ENCODE measurements around the gene SENP2.
"Not testable (repeated sequence)": the region's sequence is repeated elsewhere in the genome, so short reads cannot be mapped to it uniquely, and the experiment has no call there.

SENP2 gene

GRCh38 chr3:185585859-185586685 is at the start of gene SENP2:
TSS of gene SENP2 (plus strand) at chr3:185586295. CDS start at chr3:185586414, 119 bp downstream.
- peak; percentile 95 for DNase-seq (ENCODE audit: low spot score)

DNA sequence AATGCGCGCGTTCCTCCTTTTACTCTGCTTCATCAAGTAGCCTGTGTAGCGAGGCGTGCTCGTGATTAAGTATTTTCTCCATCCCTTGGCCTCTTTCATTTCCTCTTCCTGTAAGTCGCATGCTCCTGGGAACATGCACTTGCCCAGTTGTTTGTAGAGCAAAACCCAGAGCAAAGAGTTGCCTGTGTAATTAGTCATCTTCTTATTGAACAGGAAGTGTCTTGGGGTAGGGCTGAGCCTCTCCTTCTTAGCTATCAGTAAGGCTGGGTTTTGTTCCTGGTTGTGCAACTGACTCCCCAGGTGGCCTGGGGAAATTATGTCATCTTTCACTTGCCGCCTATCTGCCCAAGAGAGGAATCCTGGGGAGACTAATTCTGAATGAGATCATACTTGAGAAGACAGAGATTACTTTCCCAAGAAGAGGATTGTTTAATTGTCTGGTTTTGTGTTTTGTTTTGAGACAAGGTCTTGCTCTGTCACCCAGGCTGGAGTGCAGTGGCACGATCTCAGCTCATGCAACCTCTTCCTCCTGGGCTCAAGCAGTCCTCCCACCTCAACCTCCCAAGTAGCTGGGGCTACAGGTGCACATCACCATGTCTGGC is 48.6 kb upstream of the SENP2 start:
- peak; percentile 42 for DNase-seq (ENCODE audit: low spot score)

DNA sequence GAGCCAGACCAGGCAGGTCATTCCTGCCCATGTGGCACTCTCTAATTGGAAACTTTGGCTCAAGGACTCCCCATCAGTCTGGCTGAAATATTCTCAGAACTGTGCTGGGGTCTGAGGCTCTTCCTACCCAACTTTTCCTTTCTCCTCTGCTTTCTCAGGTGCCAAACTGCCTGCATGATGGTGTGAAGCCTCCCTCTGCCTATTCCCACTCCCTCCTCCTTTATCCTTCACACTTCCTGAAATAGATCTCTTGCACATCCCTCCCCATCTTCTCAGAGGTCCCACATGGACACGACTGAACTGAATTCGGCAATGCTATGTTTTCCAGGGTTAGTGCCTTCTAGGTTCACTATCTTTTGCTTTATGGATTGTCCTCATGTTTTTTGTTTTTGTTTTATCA is 46.2 kb upstream of the SENP2 start:
- no peak for DNase-seq (ENCODE audit: low spot score)

DNA sequence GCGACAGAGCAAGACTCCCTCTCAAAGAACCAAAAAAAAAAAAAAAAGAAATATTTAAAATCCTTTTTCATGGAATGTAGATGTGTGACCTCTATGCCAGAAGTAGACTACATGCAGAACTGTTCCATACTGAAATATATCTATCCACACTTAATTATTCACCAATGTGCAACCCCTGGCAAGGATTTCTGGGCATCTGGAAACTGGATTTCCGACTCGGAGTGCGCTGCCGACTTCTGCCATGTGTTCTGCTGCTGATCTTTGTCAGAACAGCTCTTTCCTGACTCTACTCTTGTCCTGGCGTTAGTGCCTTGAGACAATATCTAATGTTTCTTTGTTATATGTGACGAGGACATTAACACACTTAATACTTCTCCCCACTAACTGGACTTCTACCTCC is 45.4 kb upstream of the SENP2 start:
- DNase-seq (ENCODE audit: low spot score) = no peak

DNA sequence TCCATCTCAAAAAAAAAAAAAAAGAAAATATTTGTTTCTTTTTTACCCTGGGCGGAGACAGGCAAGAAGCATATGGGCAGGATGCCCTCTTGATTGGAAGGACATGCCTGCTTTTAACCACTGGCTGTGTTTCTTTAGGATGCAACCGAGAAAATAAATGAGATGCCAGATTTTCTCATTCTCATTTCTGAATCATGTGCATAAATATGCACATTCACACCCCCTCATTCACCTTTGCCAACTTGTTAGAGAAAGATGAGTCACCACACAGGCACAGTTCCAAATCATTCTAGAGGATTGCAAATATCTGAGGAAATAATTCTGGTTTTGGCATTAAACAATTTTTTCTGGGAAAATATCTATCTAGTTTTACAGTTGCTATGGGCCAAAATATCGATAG is 37.0 kb upstream of the SENP2 start:
- no peak for DNase-seq (ENCODE audit: low spot score)

DNA sequence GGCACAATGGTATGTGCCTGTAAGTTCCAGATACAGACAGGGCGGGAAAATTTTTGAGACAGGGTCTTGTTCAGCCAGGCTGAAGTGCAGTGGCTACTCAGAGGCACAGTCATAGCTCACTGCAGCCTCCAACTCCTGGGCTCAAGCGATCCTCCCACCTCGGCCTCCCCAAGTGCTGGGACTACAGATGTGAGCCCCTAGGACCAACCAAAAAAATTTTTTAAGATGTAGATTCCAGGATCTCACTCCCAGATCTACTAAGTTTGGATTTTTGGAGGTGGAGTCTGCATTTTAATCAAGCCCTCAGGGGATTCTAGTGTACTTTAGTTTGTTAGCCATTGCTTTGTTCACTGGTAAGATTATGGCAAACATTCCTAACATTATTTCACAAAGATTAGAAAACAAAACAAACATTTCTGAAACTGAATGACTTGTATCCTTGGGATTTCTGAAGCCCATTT is 36.4 kb upstream of the SENP2 start:
- DNase-seq (ENCODE audit: low spot score) = no peak

- peak; percentile 52 for DNase-seq (ENCODE audit: low spot score)
Observed at GRCh38 chr3:185552358-185552877, 33.7 kb upstream of the SENP2 start, which contains the start of gene LIPH. TSS of gene LIPH (minus strand) at chr3:185552588. CDS start at chr3:185552471, 117 bp downstream.

DNA sequence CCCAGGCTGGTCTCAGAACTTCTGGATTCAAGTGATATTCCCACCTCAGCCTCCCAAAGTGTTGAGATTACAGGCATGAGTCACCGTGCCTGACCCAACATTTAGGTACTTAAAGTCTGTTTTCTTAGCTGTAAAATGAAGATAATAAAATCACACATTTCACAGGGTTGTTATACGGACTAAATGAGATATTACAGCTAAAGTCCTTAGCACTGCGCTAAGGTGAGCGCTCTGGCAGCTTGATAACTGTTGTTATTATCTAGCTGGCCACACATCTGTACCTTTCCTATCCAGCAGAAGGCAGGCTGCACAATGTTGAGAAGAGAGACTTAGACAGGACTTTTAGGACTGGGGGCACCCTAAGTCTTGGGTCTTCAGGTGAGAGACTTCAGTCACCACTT is 31.0 kb upstream of the SENP2 start:
- no peak for DNase-seq (ENCODE audit: low spot score)

- no peak for DNase-seq (ENCODE audit: low spot score)
Observed at GRCh38 chr3:185555860-185556347, 30.2 kb upstream of the SENP2 start.

DNA sequence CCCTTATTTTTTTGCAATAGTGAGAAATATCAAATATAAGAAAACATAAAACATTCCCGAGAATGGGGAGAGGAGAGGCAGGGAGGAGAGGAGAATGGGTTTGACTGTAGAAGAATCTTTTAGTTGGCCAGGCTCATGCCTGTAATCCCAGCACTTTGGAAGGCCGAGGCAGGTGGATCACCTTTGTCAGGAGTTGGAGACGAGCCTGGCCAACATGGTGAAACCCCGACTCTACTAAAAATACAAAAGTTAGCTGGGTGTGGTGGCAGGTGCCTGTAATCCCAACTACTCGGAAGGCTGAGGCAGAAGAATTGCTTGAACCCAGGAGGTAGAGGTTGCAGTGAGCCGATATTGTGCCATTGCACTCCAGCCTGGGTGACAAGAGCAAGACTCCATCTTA is 29.5 kb upstream of the SENP2 start:
- DNase-seq (ENCODE audit: low spot score) = not testable (repeated sequence)

GRCh38 chr3:185558395-185558794 is 27.7 kb upstream of the SENP2 start:
- peak; percentile 55 for DNase-seq (ENCODE audit: low spot score)

GRCh38 chr3:185559706-185560090 is 26.4 kb upstream of the SENP2 start:
- DNase-seq (ENCODE audit: low spot score) = no peak

DNA sequence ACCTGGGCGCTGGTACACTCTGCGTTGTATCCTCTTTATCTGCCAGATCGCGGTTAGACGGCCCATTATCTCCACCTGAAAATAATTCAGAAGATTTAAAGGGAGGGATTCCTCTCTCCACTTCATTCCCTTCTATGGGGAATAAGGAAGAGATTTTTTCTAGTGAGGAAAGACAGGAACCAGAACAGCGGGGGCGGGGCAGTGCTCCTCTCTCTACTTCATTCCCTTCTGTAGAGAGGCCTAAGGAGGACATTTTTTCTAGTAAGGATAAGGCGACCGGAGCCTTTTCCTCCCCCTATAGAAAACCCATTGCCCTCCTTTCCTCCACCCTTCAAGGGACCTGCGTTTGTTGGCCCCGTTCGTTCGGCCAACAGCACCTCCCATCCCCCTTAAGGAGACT is 25.4 kb upstream of the SENP2 start:
- DNase-seq (ENCODE audit: low spot score) = no peak

- no peak for DNase-seq (ENCODE audit: low spot score)
Observed at GRCh38 chr3:185561374-185561943, 24.6 kb upstream of the SENP2 start.

DNA sequence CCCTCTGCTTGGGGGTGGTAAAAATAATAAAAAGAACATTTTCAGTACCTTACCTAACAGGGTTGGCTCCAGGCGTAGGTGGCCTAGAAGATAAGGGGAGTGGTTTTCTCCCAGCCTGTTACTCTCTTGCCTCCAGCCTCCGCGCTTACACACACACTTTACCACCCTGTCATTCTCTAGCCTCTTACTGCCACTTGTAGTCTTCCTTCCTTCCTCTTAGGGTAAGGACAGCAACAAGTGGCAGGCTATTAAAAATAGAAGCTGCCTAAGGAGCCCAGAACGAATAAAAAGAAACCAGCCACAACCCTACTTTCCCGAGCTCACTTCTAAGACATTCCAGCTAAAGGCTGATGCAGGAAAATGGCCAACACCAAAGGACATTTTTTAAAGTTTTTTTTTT is 24.1 kb upstream of the SENP2 start:
- DNase-seq (ENCODE audit: low spot score) = no peak

DNA sequence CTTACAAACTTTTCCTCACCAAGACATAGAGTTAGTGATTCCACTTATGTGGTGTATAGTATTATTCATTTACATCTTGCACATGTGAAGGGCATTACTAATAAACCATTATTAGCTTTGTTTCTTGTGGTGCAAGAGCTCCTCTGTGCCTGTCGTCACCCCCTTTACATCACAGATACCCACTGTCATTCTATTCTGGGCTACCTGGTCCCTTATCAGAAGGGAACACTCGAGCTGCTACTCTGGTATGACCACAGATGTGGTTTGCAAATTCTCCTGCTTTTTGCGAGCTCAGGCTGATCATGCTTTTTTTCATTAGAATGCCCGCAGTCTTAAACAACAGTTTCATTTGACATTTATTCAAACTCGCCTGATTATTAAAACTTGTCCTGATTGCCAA is 13.9 kb upstream of the SENP2 start:
- no peak for DNase-seq (ENCODE audit: low spot score)

- DNase-seq (ENCODE audit: low spot score) = not testable (repeated sequence)
Observed at GRCh38 chr3:185575108-185575869, 10.8 kb upstream of the SENP2 start.

DNA sequence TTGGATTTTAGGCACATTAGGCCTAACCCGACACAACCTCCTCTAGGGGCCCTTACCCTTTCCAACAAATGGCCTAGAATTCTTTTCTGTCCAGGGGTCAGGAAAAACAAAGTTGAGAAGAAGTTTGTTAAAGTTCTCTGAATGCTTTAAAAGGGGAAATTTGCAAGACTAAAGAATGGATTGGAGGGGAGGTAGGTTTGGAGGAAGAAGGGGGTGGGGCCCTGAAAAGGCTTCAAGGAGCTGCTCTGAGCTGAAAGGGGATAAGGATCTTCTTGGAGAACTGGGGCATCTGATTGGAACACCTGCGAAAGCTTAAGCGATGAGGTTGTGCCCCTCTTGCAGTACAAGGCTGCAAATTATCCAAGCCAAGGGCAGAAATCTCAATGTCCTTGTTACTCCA is 3.9 kb upstream of the SENP2 start:
- no peak for DNase-seq (ENCODE audit: low spot score)

DNA sequence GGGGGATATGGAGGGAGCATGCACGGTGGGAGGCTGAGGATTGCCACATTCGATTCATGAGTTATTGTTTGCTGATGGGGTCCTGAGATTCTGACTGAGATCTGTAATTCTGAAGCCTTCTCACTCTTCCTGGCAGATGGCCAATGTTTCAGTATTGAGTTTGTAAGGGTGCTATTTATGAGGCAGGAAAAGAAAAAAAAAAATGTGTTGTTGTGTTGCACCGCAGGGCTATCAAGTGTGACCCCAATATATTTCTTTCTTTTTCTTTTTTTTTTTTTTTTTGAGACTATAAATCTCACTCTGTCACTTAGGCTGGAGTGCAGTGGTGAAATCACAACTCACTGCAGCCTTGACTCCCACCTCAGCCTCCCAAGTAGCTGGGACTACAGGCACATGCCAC is 3.2 kb upstream of the SENP2 start:
- no peak for DNase-seq (ENCODE audit: low spot score)

GRCh38 chr3:185583925-185584324 is 2.2 kb upstream of the SENP2 start:
- DNase-seq (ENCODE audit: low spot score) = no peak

DNA sequence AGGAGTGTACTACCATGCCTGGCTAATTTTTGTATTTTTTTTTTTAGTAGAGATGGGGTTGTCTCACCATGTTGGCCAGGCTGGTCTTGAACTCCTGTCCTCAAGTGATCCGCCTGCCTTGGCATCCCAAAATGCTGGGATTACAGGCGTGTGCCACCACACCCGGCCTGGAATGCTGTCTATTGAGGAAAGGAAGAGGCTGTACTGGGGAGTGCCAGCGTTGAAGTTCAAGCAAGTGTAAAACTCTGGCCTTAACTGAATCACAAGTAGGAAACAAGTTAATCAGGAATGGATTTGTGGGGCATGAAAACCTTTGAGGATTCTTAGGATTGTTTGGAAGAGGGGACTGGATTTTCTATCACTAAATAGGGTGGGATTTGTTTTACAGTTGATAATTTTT is 1.4 kb upstream of the SENP2 start:
- DNase-seq (ENCODE audit: low spot score) = no peak

DNA sequence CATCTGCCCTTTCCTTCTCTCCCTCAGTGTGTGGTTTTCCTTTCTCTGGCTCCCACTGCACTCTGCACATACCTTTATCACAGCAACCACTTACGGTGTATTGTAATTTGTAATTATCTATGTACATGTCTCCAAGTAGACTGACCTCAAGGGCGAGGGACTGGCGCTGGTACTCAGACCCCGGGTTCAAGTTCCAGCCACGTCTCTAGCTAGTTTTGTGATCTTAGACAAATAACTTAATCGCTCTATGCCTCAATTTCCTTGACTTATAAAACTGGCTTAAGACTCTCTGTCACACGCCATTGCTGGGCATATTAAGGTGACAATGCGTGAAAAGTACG is 607 bp upstream of the SENP2 start:
- DNase-seq (ENCODE audit: low spot score) = no peak
